Limb (tissue), 2 donors: ENCODE results near the gene RBFOX2.
"Not testable (repeated sequence)": the region's sequence is repeated elsewhere in the genome, so short reads cannot be mapped to it uniquely, and the experiment has no call there.

Source experiments
- DNase-seq, 2 donors: peaks; one replicate each; pipeline ENCODE4 v3.0.0-alpha.2; 2016; ENCODE audit errors: extremely low spot score in 2 of 2

RBFOX2 gene

DNA sequence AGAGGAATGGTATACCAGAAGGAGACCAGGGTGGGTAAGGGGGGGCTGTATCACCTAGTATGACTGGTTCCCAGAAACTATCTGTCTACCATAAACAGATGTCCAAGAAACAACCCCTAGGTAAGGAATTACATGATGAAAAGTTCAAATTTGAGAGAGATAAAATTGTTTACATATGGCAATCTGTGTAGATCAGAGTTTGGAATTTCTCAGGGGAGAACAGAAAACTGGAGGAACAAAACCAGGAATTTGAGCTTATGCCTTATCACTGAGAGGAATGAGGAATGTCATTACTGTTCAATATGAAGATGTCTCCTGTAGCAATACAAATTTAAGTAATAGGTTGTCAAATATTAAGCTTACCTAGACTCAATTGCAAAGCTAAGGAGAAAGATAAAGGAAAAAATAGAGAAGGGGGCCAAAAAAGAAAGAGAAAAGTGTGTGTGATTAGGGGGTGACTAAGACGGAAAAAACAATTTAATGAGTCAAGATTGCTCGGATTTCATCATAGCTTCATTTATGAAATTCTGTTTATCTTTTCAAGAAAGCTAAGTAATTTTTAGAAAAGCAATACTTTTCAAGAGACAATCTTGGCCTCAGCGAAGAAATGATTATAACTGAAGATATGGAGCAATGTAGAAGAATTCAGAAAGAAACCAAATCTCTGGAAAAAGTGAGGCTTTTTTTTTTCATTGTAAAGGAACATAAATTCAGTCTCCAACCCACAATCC is 193.2 kb downstream of the RBFOX2 start:
- DNase-seq, result no peak

- DNase-seq, result no peak
Measured at GRCh38 chr22:35834061-35834460, 194.6 kb downstream of the RBFOX2 start.

DNA sequence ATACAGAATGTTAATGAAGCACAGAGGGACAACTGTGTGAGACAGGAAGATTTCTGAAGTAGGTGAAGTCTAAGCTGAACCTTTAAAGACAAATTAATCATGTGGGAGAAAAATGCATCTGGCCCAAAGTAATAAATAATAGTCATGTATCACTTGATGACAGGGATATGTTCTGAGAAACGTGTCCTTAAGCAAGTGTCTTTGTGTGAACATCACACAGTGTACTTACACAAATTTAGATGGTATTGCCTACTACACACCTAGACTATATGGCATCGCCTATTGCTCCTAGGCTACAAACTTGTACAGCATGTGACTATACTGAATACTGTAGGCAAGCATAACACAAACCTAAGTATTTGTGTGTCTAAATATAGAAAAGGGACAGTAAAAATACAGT is 198.3 kb downstream of the RBFOX2 start:
- DNase-seq, result no peak

DNA sequence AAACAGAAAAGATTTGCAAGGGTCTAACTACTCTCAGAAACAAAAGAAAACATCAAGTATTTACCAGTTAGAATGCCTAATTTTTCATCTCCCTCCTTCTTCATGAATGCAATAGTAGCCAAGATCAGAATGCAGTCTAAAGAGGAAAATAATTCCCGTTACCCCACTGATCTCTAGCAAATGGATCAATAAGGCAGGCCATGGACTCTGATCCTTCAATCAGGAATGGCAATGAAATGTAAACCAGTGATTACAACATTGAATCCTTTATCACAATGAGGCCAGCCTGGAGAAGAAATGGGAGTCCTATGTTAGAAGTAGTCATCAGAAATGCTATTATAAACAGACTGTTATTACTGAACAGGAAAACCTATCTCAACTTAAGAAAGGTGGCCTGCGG is 204.4 kb downstream of the RBFOX2 start:
- DNase-seq, result no peak

DNA sequence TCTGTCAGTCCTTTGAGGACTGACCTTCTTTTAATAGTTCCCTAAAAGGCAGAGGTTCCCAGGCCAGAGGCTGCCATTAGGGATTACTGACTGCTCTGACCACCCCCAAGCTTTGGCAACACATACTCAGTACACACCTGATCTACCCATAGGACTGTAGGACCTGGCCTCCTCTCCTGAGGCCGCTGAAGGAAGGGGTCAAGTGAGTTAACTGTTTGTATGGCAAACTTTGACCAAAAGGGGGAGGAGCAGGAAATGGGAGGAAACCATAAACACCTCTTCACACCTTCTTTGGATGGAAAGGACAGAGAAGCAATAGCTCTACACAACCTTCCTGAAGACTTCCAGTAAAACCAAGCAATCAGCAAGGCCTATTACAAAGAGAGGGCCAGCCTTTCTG is 207.0 kb downstream of the RBFOX2 start:
- no peak for DNase-seq

GRCh38 chr22:35819421-35819820 is 209.2 kb downstream of the RBFOX2 start:
- no peak for DNase-seq

DNA sequence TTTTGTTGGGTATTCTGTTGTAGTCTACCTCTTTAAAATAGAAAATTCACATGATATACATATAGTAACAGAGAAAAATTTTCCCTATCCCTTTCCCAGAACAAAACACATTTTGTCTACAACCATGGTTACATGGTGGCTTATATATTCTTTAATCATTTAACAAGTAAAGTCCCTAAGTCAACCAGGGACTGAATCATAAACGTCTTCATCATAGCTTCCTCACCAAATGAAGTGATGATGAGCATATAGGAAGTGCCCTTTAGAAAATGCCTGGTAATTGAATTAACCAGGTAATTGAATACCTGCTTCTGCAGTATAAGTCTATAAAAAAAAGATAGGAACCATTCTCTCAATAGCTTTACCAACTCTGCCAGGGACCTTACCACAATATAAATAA is 209.7 kb downstream of the RBFOX2 start:
- no peak for DNase-seq

DNA sequence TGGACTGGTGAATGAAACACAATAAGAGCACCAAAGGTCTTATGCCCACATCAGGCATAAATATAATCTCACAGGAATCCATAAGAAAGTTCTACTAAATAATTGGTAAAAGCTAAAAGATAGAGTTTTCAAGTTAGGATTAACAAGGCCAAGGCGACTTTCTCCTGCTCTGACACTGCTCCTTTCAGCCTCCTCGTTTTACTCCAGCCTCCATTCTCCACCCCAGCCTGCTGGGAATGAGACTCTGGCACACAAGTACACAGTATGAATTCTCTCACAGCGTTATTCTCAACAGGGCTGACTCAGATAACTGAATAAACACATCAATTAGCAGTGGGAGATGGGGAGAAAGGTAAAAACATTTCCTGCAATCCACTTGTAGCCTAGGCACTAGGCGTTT is 216.0 kb downstream of the RBFOX2 start:
- no peak for DNase-seq

- no peak for DNase-seq
Measured at GRCh38 chr22:35811670-35812069, 217.0 kb downstream of the RBFOX2 start.

- DNase-seq, result no peak
Measured at GRCh38 chr22:35809816-35810215, 218.8 kb downstream of the RBFOX2 start.

GRCh38 chr22:35808377-35808776 is 220.2 kb downstream of the RBFOX2 start:
- no peak for DNase-seq

DNA sequence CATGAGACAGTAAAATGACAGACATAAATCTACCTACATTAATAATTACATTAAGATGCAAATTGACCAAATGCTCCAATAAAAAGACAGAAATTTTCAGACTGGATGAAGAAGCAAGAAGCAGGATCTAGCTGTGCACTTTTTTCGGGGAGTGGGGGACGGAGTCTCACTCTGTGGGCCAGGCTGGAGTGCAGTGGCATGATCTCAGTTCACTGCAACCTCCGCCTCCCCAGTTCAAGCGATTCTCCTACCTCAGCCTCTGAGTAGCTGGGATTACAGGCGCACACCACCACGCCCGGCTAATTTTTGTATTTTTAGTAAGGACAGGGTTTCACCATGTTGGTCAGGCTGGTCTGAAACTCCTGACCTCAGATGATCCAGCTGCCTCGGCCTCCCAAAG is 222.0 kb downstream of the RBFOX2 start:
- not testable (repeated sequence) for DNase-seq

DNA sequence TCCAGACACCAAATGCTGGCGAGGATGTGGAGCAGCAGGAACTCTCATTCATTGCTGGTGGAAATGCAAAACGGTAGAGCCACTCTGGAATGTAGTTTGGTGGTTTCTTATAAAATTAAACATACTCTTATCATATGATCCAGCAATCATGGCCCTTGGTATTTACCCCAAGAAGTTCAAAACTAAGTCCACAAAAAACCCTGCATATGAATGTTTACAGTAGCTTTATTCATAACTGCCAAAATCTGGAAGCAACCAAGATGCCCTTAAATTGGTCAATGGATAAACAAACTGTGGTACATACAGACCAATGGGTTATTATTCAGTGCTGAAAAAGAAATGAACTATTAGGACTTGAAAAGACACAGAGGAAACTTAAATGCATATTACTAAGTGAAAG is 223.2 kb downstream of the RBFOX2 start:
- DNase-seq, result no peak

DNA sequence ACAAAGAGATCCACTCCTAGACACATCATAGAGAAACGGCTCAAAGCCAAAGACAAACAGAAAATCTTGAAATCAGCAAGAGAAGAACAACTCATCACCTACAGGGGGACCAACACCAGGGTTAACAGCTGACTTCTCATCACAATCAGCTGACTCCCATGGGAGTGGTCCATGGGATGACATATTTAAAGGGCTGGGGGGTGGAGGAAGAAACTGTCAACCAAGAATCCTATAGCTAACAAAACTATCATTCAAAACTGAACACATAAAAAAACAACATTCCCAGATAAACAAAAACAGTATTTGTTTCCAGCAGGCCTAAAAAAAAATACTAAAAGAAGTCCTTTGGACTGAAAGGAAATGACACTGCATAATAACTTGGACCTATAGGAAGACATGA is 224.2 kb downstream of the RBFOX2 start:
- no peak for DNase-seq

- DNase-seq, result no peak
Measured at GRCh38 chr22:35802885-35803284, 225.7 kb downstream of the RBFOX2 start.

GRCh38 chr22:35801301-35801700 is 227.3 kb downstream of the RBFOX2 start:
- not testable (repeated sequence) for DNase-seq

- no peak for DNase-seq
Measured at GRCh38 chr22:35799150-35799549, 229.5 kb downstream of the RBFOX2 start.

GRCh38 chr22:35797411-35797810 is 231.2 kb downstream of the RBFOX2 start:
- no peak for DNase-seq

DNA sequence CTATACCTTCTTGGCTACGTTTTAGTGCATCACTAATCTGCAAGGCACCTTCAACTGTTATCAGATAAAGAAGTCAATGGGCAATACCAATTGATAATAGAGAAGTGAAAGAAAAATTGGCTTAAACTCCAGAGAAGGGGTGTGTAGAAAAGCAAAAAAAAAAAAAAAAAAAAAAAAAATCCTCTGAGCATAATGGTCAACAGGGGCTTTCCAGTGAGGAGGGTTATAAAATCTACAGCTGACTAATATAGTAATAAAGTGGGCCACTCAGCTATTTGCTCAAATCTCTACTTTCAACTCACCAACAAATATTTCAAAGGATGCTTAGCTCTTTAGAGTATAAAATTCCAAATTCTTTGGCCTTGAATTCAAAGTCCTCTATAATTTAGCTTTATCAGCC is 233.1 kb downstream of the RBFOX2 start:
- no peak for DNase-seq

DNA sequence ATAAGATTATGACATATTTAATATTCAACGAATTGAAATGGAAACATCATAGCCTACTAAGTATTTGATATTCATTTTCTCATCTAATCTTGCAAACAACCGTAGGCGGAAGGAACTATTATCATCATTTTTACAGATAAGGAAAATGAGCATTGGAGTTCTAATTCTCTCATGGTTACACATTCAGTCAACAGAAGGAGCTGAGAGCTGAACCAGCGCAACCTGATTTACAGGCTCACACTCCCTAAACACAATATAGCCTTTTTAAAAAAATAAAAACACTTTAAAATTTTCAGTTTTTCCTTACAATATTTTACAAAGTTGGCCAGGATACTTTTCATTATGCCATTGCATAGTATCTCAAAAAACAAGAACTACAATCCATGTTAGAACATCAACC is 236.1 kb downstream of the RBFOX2 start:
- DNase-seq, result no peak

GRCh38 chr22:35791788-35792187 is 236.8 kb downstream of the RBFOX2 start:
- not testable (repeated sequence) for DNase-seq

DNA sequence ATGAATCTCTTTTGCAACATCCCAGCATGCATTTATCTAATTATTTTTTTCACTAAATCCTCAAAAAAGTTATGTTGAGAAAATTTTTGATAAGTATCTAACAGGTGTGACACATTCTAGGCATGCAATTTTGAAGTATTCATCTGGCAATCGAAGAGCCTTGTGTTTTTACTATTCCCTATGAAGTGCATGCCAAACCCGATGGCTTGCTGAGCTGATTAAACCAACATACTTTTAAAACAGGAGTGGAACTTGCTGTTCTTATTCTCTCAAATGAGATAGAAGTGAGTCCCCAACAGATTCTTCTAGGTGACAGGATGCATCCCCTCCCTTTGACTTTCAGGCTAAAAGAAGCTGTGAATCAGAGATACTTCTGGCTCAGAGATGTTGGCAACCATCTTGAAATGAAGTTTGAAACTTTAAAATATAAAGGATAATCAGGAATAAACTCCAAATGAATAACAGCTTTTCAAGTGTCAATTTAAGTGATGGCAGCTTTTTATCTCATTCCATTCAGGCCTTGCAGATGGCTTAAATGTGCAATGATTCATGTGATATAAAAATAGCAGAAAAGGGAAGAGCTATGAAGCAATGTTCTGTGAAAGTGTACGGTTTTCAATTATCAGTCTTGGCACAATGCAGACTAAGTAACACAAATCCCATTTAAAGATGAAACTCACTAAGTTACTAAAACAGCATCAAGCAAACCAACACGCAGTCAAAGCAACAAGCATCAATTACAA is 243.3 kb downstream of the RBFOX2 start:
- no peak for DNase-seq

DNA sequence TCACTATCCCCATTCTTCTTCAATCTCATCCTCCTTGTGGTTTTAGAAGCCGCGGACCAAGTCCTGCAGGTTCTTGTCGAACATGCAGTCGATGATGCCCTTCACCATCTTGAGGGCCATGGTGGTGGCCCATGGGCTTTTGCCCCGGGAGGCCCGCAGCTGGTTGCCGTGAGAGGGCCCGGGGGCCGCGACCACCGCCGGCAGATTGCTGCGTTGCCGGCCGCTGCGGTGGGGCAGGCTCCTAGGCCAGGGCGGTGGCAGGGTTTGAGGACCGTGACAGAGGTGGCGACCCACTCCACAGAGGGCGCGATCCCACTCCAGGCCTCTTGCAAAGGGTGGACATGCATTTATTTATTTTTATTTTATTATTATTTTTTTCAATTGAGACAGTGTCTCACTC is 244.0 kb downstream of the RBFOX2 start:
- DNase-seq, result no peak
